Central memory CD8-positive, alpha-beta T cell (primary cell): Measurements from ENCODE around the gene FAM229B.
"Not testable (repeated sequence)": the region's sequence is repeated elsewhere in the genome, so short reads cannot be mapped to it uniquely, and the experiment has no call there.

ENCODE experiments used
- ATAC-seq: fragments of 150-1000 bp; cut with Tn5 transposase; replicated peaks from 2 replicates; pipeline ENCODE4 v1.10.0; 2022; ENCODE audit warnings: mild to moderate bottlenecking, moderate FRiP score, moderate number of reproducible peaks; ENCODE audit not compliant: poor library complexity, severe bottlenecking; ENCODE audit errors: extremely low read depth
- DNase-seq, 2 donors: peaks; one replicate each; pipeline ENCODE4 v3.0.0; 2021; ENCODE audit warnings: low spot score in 2 of 2
- H3K27ac Mint-ChIP-seq: one replicate; pipeline ENCODE4 v1.8.0; 2022; ENCODE audit warnings: low read depth, mild to moderate bottlenecking, moderate library complexity, mixed read lengths
- H3K27me3 Mint-ChIP-seq: one replicate; pipeline ENCODE4 v1.8.0; 2022; ENCODE audit warnings: mixed read lengths
- H3K36me3 Mint-ChIP-seq: one replicate; pipeline ENCODE4 v1.8.0; 2022; ENCODE audit warnings: mild to moderate bottlenecking, moderate library complexity, mixed read lengths; ENCODE audit not compliant: insufficient read depth
- H3K4me1 Mint-ChIP-seq: one replicate; pipeline ENCODE4 v1.8.0; 2022; ENCODE audit warnings: mixed read lengths
- H3K4me3 Mint-ChIP-seq: one replicate; pipeline ENCODE4 v1.8.0; 2022; ENCODE audit warnings: mild to moderate bottlenecking, moderate library complexity, mixed read lengths
- H3K9me3 Mint-ChIP-seq: one replicate; pipeline ENCODE4 v1.8.0; 2022; ENCODE audit warnings: mixed read lengths

Gene FAM229B

GRCh38 chr6:112049026-112049799, 38.2 kb upstream of the FAM229B start:
- no peak overlapping the region for H3K4me3 Mint-ChIP-seq
- DNase-seq = no peak
- no peak for ATAC-seq
- peaks cover 20% of the 10 kb centered on the region for H3K27me3 Mint-ChIP-seq
- H3K9me3 Mint-ChIP-seq = no peaks in the 10 kb centered on the region
- H3K4me1 Mint-ChIP-seq = no peaks in the 10 kb centered on the region
- H3K36me3 Mint-ChIP-seq = no peaks in the 10 kb centered on the region
- no peak overlapping the region for H3K27ac Mint-ChIP-seq

- H3K27me3 Mint-ChIP-seq = peaks cover 28% of the 10 kb centered on the region
- H3K9me3 Mint-ChIP-seq = no peaks in the 10 kb centered on the region
- no peaks in the 10 kb centered on the region for H3K4me1 Mint-ChIP-seq
- no peak overlapping the region for H3K4me3 Mint-ChIP-seq
- ATAC-seq (no peak), DNase-seq (no peak)
- H3K36me3 Mint-ChIP-seq = no peaks in the 10 kb centered on the region
- H3K27ac Mint-ChIP-seq = no peak overlapping the region
These were observed 37.4 kb upstream of the FAM229B start for GRCh38 chr6:112049996-112050395.

- Mint-ChIP-seq H3K27me3 (peaks cover 32% of the 10 kb centered on the region), H3K27ac (no peak overlapping the region), H3K9me3 (no peaks in the 10 kb centered on the region), H3K4me3 (no peak overlapping the region), H3K36me3 (no peaks in the 10 kb centered on the region), H3K4me1 (no peaks in the 10 kb centered on the region)
- ATAC-seq (no peak), DNase-seq (no peak)
These were observed 37.0 kb upstream of the FAM229B start for GRCh38 chr6:112050429-112050828.

- not testable (repeated sequence) for H3K4me1 Mint-ChIP-seq, DNase-seq, H3K36me3 Mint-ChIP-seq, H3K9me3 Mint-ChIP-seq, H3K4me3 Mint-ChIP-seq, H3K27ac Mint-ChIP-seq, ATAC-seq
- H3K27me3 Mint-ChIP-seq = peaks cover 32% of the 10 kb centered on the region
These were observed 36.1 kb upstream of the FAM229B start for GRCh38 chr6:112051251-112051740.

GRCh38 chr6:112054001-112054400, 33.4 kb upstream of the FAM229B start, which contains the start of gene CCN6:
CCN6 (plus strand) TSS chr6:112054104; CDS start chr6:112054358, 254 bp downstream.
- H3K36me3 Mint-ChIP-seq = no peaks in the 10 kb centered on the region
- H3K4me1 Mint-ChIP-seq = no peaks in the 10 kb centered on the region
- no peaks in the 10 kb centered on the region for H3K9me3 Mint-ChIP-seq
- peaks cover 32% of the 10 kb centered on the region for H3K27me3 Mint-ChIP-seq
- H3K27ac Mint-ChIP-seq = no peak within 1 kb of the TSS
- no peak within 1 kb of the TSS for H3K4me3 Mint-ChIP-seq
- DNase-seq (no peak), ATAC-seq (no peak)

GRCh38 chr6:112054555-112055190, 32.7 kb upstream of the FAM229B start:
- Mint-ChIP-seq H3K27ac (no peak overlapping the region), H3K4me3 (no peak overlapping the region), H3K36me3 (no peaks in the 10 kb centered on the region), H3K27me3 (peaks cover 32% of the 10 kb centered on the region), H3K9me3 (no peaks in the 10 kb centered on the region), H3K4me1 (no peaks in the 10 kb centered on the region)
- ATAC-seq = no peak
- no peak for DNase-seq

GRCh38 chr6:112058243-112059032, 29.0 kb upstream of the FAM229B start:
- no peak overlapping the region for H3K27ac Mint-ChIP-seq
- H3K27me3 Mint-ChIP-seq = peaks cover 20% of the 10 kb centered on the region
- H3K4me3 Mint-ChIP-seq = no peak overlapping the region
- H3K4me1 Mint-ChIP-seq = no peaks in the 10 kb centered on the region
- H3K9me3 Mint-ChIP-seq = no peaks in the 10 kb centered on the region
- DNase-seq (no peak), ATAC-seq (no peak)
- H3K36me3 Mint-ChIP-seq = no peaks in the 10 kb centered on the region

- Mint-ChIP-seq H3K4me3 (no peak overlapping the region), H3K27me3 (no peaks in the 10 kb centered on the region), H3K27ac (no peak overlapping the region), H3K9me3 (no peaks in the 10 kb centered on the region), H3K36me3 (peaks cover 1% of the 10 kb centered on the region), H3K4me1 (no peaks in the 10 kb centered on the region)
- no peak for ATAC-seq
- no peak for DNase-seq
These were observed 25.8 kb upstream of the FAM229B start for GRCh38 chr6:112061605-112062004.

- no peak overlapping the region for H3K27ac Mint-ChIP-seq
- H3K27me3 Mint-ChIP-seq = no peaks in the 10 kb centered on the region
- H3K9me3 Mint-ChIP-seq = no peaks in the 10 kb centered on the region
- no peak overlapping the region for H3K4me3 Mint-ChIP-seq
- DNase-seq = no peak
- H3K36me3 Mint-ChIP-seq = peaks cover 1% of the 10 kb centered on the region
- H3K4me1 Mint-ChIP-seq = no peaks in the 10 kb centered on the region
- no peak for ATAC-seq
These were observed 24.4 kb upstream of the FAM229B start for GRCh38 chr6:112062966-112063365.

GRCh38 chr6:112065426-112065986, 21.9 kb upstream of the FAM229B start:
- Mint-ChIP-seq H3K27ac (no peak overlapping the region), H3K27me3 (no peaks in the 10 kb centered on the region), H3K4me1 (no peaks in the 10 kb centered on the region), H3K4me3 (no peak overlapping the region), H3K9me3 (no peaks in the 10 kb centered on the region), H3K36me3 (peaks cover 3% of the 10 kb centered on the region)
- DNase-seq (no peak), ATAC-seq (no peak)

GRCh38 chr6:112066606-112067005, 20.8 kb upstream of the FAM229B start:
- no peak overlapping the region for H3K27ac Mint-ChIP-seq
- H3K9me3 Mint-ChIP-seq = no peaks in the 10 kb centered on the region
- H3K4me3 Mint-ChIP-seq = no peak overlapping the region
- no peak for ATAC-seq
- peaks cover 5% of the 10 kb centered on the region for H3K36me3 Mint-ChIP-seq
- H3K27me3 Mint-ChIP-seq = no peaks in the 10 kb centered on the region
- no peak for DNase-seq
- H3K4me1 Mint-ChIP-seq = no peaks in the 10 kb centered on the region

- H3K36me3 Mint-ChIP-seq = peaks cover 16% of the 10 kb centered on the region
- H3K4me3 Mint-ChIP-seq = no peak overlapping the region
- no peak overlapping the region for H3K27ac Mint-ChIP-seq
- H3K9me3 Mint-ChIP-seq = no peaks in the 10 kb centered on the region
- no peak for ATAC-seq
- DNase-seq = no peak
- no peaks in the 10 kb centered on the region for H3K27me3 Mint-ChIP-seq
- H3K4me1 Mint-ChIP-seq = peaks cover 5% of the 10 kb centered on the region
These were observed 5.8 kb upstream of the FAM229B start for GRCh38 chr6:112081569-112081968.
